ENCODE measurements around the gene KRIT1.

KRIT1 gene

DNA sequence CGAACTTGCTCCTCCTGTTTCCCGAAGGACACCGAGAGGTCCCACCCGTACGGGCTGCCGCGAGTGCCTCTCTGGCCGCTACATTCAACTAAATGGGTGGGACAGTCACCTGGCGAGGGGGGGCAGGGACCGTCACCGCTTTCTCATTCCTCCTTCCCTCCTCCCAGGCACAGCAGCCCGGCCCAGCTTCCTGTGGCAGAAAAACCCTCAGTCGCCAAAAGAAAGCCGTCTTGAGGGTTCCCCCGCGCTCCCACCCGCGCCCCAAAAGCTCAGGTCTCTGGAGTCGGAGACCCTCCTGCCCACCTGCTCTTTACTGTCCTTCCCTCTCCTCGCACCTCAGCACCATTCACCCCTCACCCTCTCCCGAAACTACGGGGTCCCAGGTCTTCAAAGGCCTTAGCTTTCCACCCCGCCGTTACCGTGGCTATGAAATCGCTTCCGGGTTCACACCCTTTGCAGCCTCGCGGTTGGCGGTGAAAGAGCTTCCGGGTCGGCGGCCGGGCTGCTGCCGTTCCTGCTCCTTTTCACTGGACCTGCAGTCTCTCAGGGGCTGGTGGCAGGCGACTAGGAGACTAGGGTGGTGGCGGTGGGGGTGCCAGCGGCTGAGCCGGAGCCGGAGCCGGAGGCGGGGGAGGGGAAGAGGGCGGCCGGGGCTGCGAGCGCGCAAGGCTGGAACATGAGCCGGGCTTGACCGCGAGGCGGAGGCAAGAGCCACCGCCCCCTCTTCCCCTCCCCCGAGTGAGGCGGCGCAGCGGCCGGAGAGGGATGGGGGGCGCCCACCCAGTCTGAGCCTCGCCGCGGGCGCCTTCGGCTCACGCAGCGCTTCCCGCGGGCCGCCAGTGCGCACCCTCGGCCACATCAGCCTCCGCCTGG lies at the start of gene KRIT1, which contains the start of gene ANKIB1:
Gene KRIT1 (minus strand): TSS at position 428 of the 873 bp plus-strand sequence. CDS start 3,779 bp downstream, outside the sequence.
Gene ANKIB1 (plus strand): TSS at position 488 of the 873 bp plus-strand sequence. CDS start 49,005 bp downstream, outside the sequence.
- POLR2A ChIA-PET = interaction anchor here (0.6 to 1.9 kb wide), 18 partner anchors 9 to 215 kb away, joined by 3 to 22 read pairs (median 4); partner anchors contain the start of genes CYP51A1 and GATAD1
- CTCF ChIA-PET = interaction anchor here (0.6 to 1.0 kb wide), 4 partner anchors 50 to 201 kb away, joined by 3 to 4 read pairs (median 3); partner anchors contain the start of gene GATAD1
- DNase-seq (ENCODE audit: extremely low spot score) = peak; percentile 87
- peak; percentile 86 for TF ChIP-seq ELF4 (IDR thresholded peaks at IDR 0.05)
- peak; percentile 86 for TF ChIP-seq L3MBTL2 (conservative IDR thresholded peaks at IDR 0.05)
- TF ChIP-seq, protein P1, sequence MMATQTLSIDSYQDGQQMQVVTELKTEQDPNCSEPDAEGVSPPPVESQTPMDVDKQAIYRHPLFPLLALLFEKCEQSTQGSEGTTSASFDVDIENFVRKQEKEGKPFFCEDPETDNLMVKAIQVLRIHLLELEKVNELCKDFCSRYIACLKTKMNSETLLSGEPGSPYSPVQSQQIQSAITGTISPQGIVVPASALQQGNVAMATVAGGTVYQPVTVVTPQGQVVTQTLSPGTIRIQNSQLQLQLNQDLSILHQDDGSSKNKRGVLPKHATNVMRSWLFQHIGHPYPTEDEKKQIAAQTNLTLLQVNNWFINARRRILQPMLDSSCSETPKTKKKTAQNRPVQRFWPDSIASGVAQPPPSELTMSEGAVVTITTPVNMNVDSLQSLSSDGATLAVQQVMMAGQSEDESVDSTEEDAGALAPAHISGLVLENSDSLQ (IDR thresholded peaks at IDR 0.05) = no peak

DNA sequence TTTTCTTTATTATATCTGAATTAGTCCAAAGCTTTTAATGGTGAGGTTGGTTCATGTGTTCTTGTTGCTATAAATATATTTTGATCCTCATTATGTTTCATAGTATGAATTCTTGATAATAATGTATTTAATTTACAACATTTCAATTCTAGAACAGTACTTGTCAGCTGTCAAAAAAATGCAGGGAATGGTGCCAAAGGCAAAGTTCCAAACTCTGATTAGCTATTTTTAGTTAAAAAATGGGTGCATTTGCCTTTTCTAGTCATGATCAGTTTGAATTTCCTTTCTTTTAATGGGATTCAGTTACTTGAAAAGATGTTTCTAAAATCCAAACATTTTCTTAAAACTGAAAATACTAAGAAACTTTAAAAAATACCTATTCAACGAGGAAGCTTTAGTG lies 49.7 kb upstream of the KRIT1 start:
- CTCF ChIA-PET = interaction anchor here (0.6 to 1.5 kb wide), 5 partner anchors 50 to 179 kb away, joined by 3 to 6 read pairs (median 3); partner anchors contain the start of genes ANKIB1 and KRIT1
- POLR2A ChIA-PET = interaction anchor here (0.6 to 2.3 kb wide), 2 partner anchors 48 to 50 kb away, joined by 4 to 5 read pairs; partner anchors contain the start of genes ANKIB1 and KRIT1
- DNase-seq (ENCODE audit: extremely low spot score) = no peak
- no peak for TF ChIP-seq HDGF (IDR thresholded peaks at IDR 0.05; ENCODE audit: borderline replicate concordance)
- TF ChIP-seq L3MBTL2 (conservative IDR thresholded peaks at IDR 0.05) = no peak
- no peak for TF ChIP-seq BHLHE40 (IDR thresholded peaks at IDR 0.05; ENCODE audit: borderline replicate concordance)
- TF ChIP-seq, protein P1 (IDR thresholded peaks at IDR 0.05) = no peak

DNA sequence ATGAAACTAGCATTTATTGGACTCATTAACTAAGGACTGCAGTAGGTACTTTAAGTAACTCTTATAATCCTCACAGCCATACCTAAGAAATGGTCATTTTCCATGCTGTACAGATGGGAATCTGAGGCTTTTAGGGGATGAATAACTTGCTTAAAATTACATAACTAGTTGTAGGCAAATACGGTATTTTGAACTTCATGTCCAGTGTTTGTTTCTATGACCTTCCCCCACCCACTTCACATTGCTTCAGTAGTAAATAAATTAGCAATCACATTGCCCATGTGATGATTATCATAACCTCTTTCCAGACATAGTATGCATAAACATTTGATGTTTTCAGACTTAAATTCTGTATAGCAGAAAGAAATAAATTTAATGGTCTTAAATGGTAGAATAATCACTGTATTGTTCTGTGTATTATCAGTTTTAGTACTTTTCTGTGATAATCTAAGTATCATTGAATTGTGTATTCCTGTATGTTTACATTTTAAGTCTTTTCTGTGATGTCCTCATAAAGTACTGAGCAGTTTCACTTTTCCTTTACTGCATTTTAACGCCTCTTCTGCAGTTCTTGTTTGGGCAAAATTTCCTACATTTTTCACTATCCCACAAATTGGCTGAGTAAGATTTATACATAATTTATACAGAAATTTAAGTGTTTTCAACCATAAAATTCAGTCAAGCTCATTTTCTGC lies 48.3 kb upstream of the KRIT1 start:
- TF ChIP-seq CTBP1 (IDR thresholded peaks at IDR 0.05; ENCODE audit: borderline replicate concordance) (no peak), FOXK2 (IDR thresholded peaks at IDR 0.05) (no peak), HDGF (IDR thresholded peaks at IDR 0.05; ENCODE audit: borderline replicate concordance) (no peak), ARNT (IDR thresholded peaks at IDR 0.05) (no peak), ZNF384 (IDR thresholded peaks at IDR 0.05) (no peak), TARDBP (IDR thresholded peaks at IDR 0.05) (no peak), BHLHE40 (IDR thresholded peaks at IDR 0.05; ENCODE audit: borderline replicate concordance) (no peak), SUZ12 (IDR thresholded peaks at IDR 0.05) (no peak), ELF4 (IDR thresholded peaks at IDR 0.05) (no peak)
- TF ChIP-seq, protein P1 (IDR thresholded peaks at IDR 0.05) = no peak
- ChIA-PET CTCF (no interaction called here), POLR2A (interaction anchor here (2.3 kb wide), 1 partner anchor 48 kb away, joined by 5 read pairs; the partner anchor contains the start of genes ANKIB1 and KRIT1)
- no peak for DNase-seq (ENCODE audit: extremely low spot score)

GRCh38 chr7:92292981-92293380 lies 47.3 kb upstream of the KRIT1 start:
- no peak for DNase-seq (ENCODE audit: extremely low spot score)
- POLR2A ChIA-PET = no interaction called here
- CTCF ChIA-PET = no interaction called here
- TF ChIP-seq, protein P1 (IDR thresholded peaks at IDR 0.05) = no peak
- no peak for TF ChIP-seq ELF4 (IDR thresholded peaks at IDR 0.05)
- TF ChIP-seq FOXM1 (IDR thresholded peaks at IDR 0.05; ENCODE audit: borderline replicate concordance) = no peak
- no peak for TF ChIP-seq L3MBTL2 (conservative IDR thresholded peaks at IDR 0.05)

GRCh38 chr7:92289321-92289720 lies 43.6 kb upstream of the KRIT1 start:
- DNase-seq (ENCODE audit: extremely low spot score) = no peak
- ChIA-PET CTCF (interaction anchor here (0.8 kb wide), 1 partner anchor 11 kb away, joined by 3 read pairs; no protein-coding TSS in a partner anchor), POLR2A (no interaction called here)
- TF ChIP-seq FOXM1 (IDR thresholded peaks at IDR 0.05; ENCODE audit: borderline replicate concordance) = no peak
- TF ChIP-seq FOXA1 (IDR thresholded peaks at IDR 0.05) = no peak
- TF ChIP-seq CTBP1 (IDR thresholded peaks at IDR 0.05; ENCODE audit: borderline replicate concordance) = no peak
- no peak for TF ChIP-seq SP1 (IDR thresholded peaks at IDR 0.05)

DNA sequence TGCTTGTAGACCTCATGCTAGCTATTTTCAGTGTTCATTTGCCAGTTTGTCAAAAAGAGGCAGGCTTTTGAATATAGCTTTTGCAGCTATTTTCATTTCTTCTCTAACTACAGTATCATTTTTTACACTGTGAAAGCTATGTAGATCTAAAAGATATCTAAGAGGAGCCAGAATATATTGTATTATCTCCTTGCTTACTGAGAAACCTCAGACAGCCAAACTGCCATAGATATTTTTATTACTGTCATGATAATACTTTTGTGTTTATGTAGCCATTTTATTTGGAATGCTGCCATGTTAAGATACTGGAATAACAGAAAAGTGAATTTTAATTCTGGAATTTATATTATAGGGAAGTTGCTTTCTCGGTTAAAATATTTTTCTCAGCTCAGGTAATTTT lies 37.2 kb upstream of the KRIT1 start:
- no peak for DNase-seq (ENCODE audit: extremely low spot score)
- ChIA-PET CTCF (no interaction called here), POLR2A (interaction anchor here (1.4 kb wide), 1 partner anchor 37 kb away, joined by 4 read pairs; the partner anchor contains the start of genes ANKIB1 and KRIT1)
- TF ChIP-seq SUZ12 (IDR thresholded peaks at IDR 0.05) (no peak), L3MBTL2 (conservative IDR thresholded peaks at IDR 0.05) (no peak), SP1 (IDR thresholded peaks at IDR 0.05) (no peak), FOXM1 (IDR thresholded peaks at IDR 0.05; ENCODE audit: borderline replicate concordance) (no peak), ELF4 (IDR thresholded peaks at IDR 0.05) (no peak), CTBP1 (IDR thresholded peaks at IDR 0.05; ENCODE audit: borderline replicate concordance) (no peak), TARDBP (IDR thresholded peaks at IDR 0.05) (no peak)

All from HEK293T (cell line).